Erythroblast (primary cell): ENCODE data around the gene KLK4.

Source experiments
- GATA1 ChIP-seq: IDR thresholded peaks from 2 replicates; pipeline ENCODE4 v1.6.1; 2011; ENCODE audit warnings: low read depth, mild to moderate bottlenecking, control low read depth, low read length, moderate library complexity
- POLR2A ChIP-seq: IDR thresholded peaks from 2 replicates; pipeline ENCODE4 v1.6.1; 2011; ENCODE audit warnings: mild to moderate bottlenecking, low read length

GRCh38 chr19:50877338-50877737 lies 33.9 kb downstream of the KLK4 start:
- TF ChIP-seq POLR2A (no peak), GATA1 (no peak)
